ENCODE measurements around the gene ITPR1.

The ITPR1 gene

GRCh38 chr3:4818164-4818563, 325.0 kb downstream of the ITPR1 start:
- TF ChIP-seq ARNT (IDR thresholded peaks at IDR 0.05) (no peak), PKNOX1 (IDR thresholded peaks at IDR 0.05) (no peak), SP1 (IDR thresholded peaks at IDR 0.05) (no peak), ELF4 (IDR thresholded peaks at IDR 0.05) (no peak), L3MBTL2 (conservative IDR thresholded peaks at IDR 0.05) (no peak), HDGF (IDR thresholded peaks at IDR 0.05; ENCODE audit: borderline replicate concordance) (no peak), ZNF384 (IDR thresholded peaks at IDR 0.05) (no peak), FOXA1 (IDR thresholded peaks at IDR 0.05) (no peak), BHLHE40 (IDR thresholded peaks at IDR 0.05; ENCODE audit: borderline replicate concordance) (no peak), FOXM1 (IDR thresholded peaks at IDR 0.05; ENCODE audit: borderline replicate concordance) (no peak), SUZ12 (IDR thresholded peaks at IDR 0.05) (no peak)
- ChIA-PET CTCF (no interaction called here), POLR2A (no interaction called here)
- DNase-seq (ENCODE audit: extremely low spot score): no peak

- DNase-seq (ENCODE audit: extremely low spot score): no peak
- TF ChIP-seq ZNF384 (IDR thresholded peaks at IDR 0.05) (no peak), NFRKB (IDR thresholded peaks at IDR 0.05) (no peak), SP1 (IDR thresholded peaks at IDR 0.05) (no peak), ELF4 (IDR thresholded peaks at IDR 0.05) (no peak), SUZ12 (IDR thresholded peaks at IDR 0.05) (no peak), BHLHE40 (IDR thresholded peaks at IDR 0.05; ENCODE audit: borderline replicate concordance) (no peak), CTBP1 (IDR thresholded peaks at IDR 0.05; ENCODE audit: borderline replicate concordance) (no peak), TARDBP (IDR thresholded peaks at IDR 0.05) (no peak), L3MBTL2 (conservative IDR thresholded peaks at IDR 0.05) (no peak), FOXM1 (IDR thresholded peaks at IDR 0.05; ENCODE audit: borderline replicate concordance) (no peak), FOXA1 (IDR thresholded peaks at IDR 0.05) (no peak), ARNT (IDR thresholded peaks at IDR 0.05) (no peak), FOXK2 (IDR thresholded peaks at IDR 0.05) (no peak), HDGF (IDR thresholded peaks at IDR 0.05; ENCODE audit: borderline replicate concordance) (no peak), PKNOX1 (IDR thresholded peaks at IDR 0.05) (no peak)
- POLR2A ChIA-PET: no interaction called here
- CTCF ChIA-PET: no interaction called here
Observed at GRCh38 chr3:4818986-4819693, 326.0 kb downstream of the ITPR1 start.

GRCh38 chr3:4819746-4820145, 326.6 kb downstream of the ITPR1 start:
- TF ChIP-seq FOXM1 (IDR thresholded peaks at IDR 0.05; ENCODE audit: borderline replicate concordance): no peak
- TF ChIP-seq L3MBTL2 (conservative IDR thresholded peaks at IDR 0.05): no peak
- TF ChIP-seq CTBP1 (IDR thresholded peaks at IDR 0.05; ENCODE audit: borderline replicate concordance): no peak
- CTCF ChIA-PET: no interaction called here
- POLR2A ChIA-PET: no interaction called here
- DNase-seq (ENCODE audit: extremely low spot score): no peak

- no peak for DNase-seq (ENCODE audit: extremely low spot score)
- TF ChIP-seq FOXK2 (IDR thresholded peaks at IDR 0.05) (no peak), LEF1 (IDR thresholded peaks at IDR 0.05; ENCODE audit: borderline replicate concordance) (no peak), ZNF384 (IDR thresholded peaks at IDR 0.05) (no peak), ELF4 (IDR thresholded peaks at IDR 0.05) (no peak), CTBP1 (IDR thresholded peaks at IDR 0.05; ENCODE audit: borderline replicate concordance) (no peak), PKNOX1 (IDR thresholded peaks at IDR 0.05) (no peak), FOXM1 (IDR thresholded peaks at IDR 0.05; ENCODE audit: borderline replicate concordance) (no peak), HDGF (IDR thresholded peaks at IDR 0.05; ENCODE audit: borderline replicate concordance) (no peak), SP1 (IDR thresholded peaks at IDR 0.05) (no peak), BHLHE40 (IDR thresholded peaks at IDR 0.05; ENCODE audit: borderline replicate concordance) (no peak), FOXA1 (IDR thresholded peaks at IDR 0.05) (no peak), NFRKB (IDR thresholded peaks at IDR 0.05) (no peak), TARDBP (IDR thresholded peaks at IDR 0.05) (no peak), L3MBTL2 (conservative IDR thresholded peaks at IDR 0.05) (no peak), ARNT (IDR thresholded peaks at IDR 0.05) (no peak), SUZ12 (IDR thresholded peaks at IDR 0.05) (no peak)
- POLR2A ChIA-PET: no interaction called here
- CTCF ChIA-PET: no interaction called here
Observed at GRCh38 chr3:4820296-4821121, 327.4 kb downstream of the ITPR1 start.

GRCh38 chr3:4821338-4821737, 328.2 kb downstream of the ITPR1 start:
- no peak for DNase-seq (ENCODE audit: extremely low spot score)
- TF ChIP-seq NFRKB (IDR thresholded peaks at IDR 0.05) (no peak), SUZ12 (IDR thresholded peaks at IDR 0.05) (no peak), PKNOX1 (IDR thresholded peaks at IDR 0.05) (no peak), HDGF (IDR thresholded peaks at IDR 0.05; ENCODE audit: borderline replicate concordance) (no peak), BHLHE40 (IDR thresholded peaks at IDR 0.05; ENCODE audit: borderline replicate concordance) (no peak), FOXM1 (IDR thresholded peaks at IDR 0.05; ENCODE audit: borderline replicate concordance) (no peak), FOXK2 (IDR thresholded peaks at IDR 0.05) (no peak)
- ChIA-PET CTCF (no interaction called here), POLR2A (no interaction called here)

All from HEK293T (cell line).